Ishikawa (cell line): ENCODE data around the gene GMPPA.

Source experiments
- CEBPB ChIP-seq: IDR thresholded peaks from 2 replicates; pipeline ENCODE4 v1.6.1; 2012
- CREB1 ChIP-seq: IDR thresholded peaks from 2 replicates; pipeline ENCODE4 v1.6.1; 2012; ENCODE audit warnings: low read depth
- EGR1 ChIP-seq: IDR thresholded peaks from 2 replicates; pipeline ENCODE4 v1.6.1; 2012
- EP300 ChIP-seq: IDR thresholded peaks from 2 replicates; pipeline ENCODE4 v1.6.1; 2012; ENCODE audit warnings: borderline replicate concordance
- FOXM1 ChIP-seq: IDR thresholded peaks from 2 replicates; pipeline ENCODE4 v1.6.1; 2012; ENCODE audit warnings: low read depth, borderline replicate concordance
- MAX ChIP-seq: IDR thresholded peaks from 2 replicates; pipeline ENCODE4 v1.6.1; 2012
- NFIC ChIP-seq: IDR thresholded peaks from 2 replicates; pipeline ENCODE4 v1.6.1; 2012
- RAD21 ChIP-seq: IDR thresholded peaks from 2 replicates; pipeline ENCODE4 v1.6.1; 2012; ENCODE audit warnings: low read depth
- REST ChIP-seq: IDR thresholded peaks from 2 replicates; pipeline ENCODE4 v1.6.1; 2012; ENCODE audit warnings: low read depth, mild to moderate bottlenecking
- TAF1 ChIP-seq: IDR thresholded peaks from 2 replicates; pipeline ENCODE4 v1.6.1; 2012; ENCODE audit warnings: low read depth, mild to moderate bottlenecking
- TCF12 ChIP-seq: IDR thresholded peaks from 2 replicates; pipeline ENCODE4 v1.6.1; 2012; ENCODE audit warnings: low read depth
- TEAD4 ChIP-seq: IDR thresholded peaks from 2 replicates; pipeline ENCODE4 v1.6.1; 2012
- USF1 ChIP-seq: IDR thresholded peaks from 2 replicates; pipeline ENCODE4 v1.6.1; 2012
- YY1 ChIP-seq: IDR thresholded peaks from 2 replicates; pipeline ENCODE4 v1.6.1; 2012; ENCODE audit warnings: low read depth
- ZBTB7A ChIP-seq: IDR thresholded peaks from 2 replicates; pipeline ENCODE4 v1.6.1; 2012; ENCODE audit warnings: low read depth

GMPPA gene

GRCh38 chr2:219473511-219473910 lies 25.2 kb upstream of the GMPPA start:
- no peak for TF ChIP-seq MAX
- TF ChIP-seq RAD21, result no peak
- no peak for TF ChIP-seq NFIC
- TF ChIP-seq CREB1, result no peak
- TF ChIP-seq EGR1, result no peak
- TF ChIP-seq TAF1, result no peak
- no peak for TF ChIP-seq EP300
- TF ChIP-seq TCF12, result no peak
- no peak for TF ChIP-seq TEAD4
- TF ChIP-seq ZBTB7A, result no peak
- no peak for TF ChIP-seq REST
- TF ChIP-seq FOXM1, result no peak
- no peak for TF ChIP-seq CEBPB
- TF ChIP-seq USF1, result no peak

GRCh38 chr2:219474285-219475060 lies 24.2 kb upstream of the GMPPA start:
- TF ChIP-seq EP300, result no peak
- TF ChIP-seq TEAD4, result no peak
- TF ChIP-seq NFIC, result no peak
- no peak for TF ChIP-seq CREB1
- no peak for TF ChIP-seq ZBTB7A
- no peak for TF ChIP-seq TAF1
- TF ChIP-seq RAD21, result no peak
- no peak for TF ChIP-seq USF1
- TF ChIP-seq REST, result no peak

GRCh38 chr2:219475278-219475677 lies 23.4 kb upstream of the GMPPA start:
- TF ChIP-seq ZBTB7A, result no peak
- no peak for TF ChIP-seq CREB1
- TF ChIP-seq FOXM1, result no peak
- no peak for TF ChIP-seq TCF12
- TF ChIP-seq USF1, result no peak

- TF ChIP-seq YY1 (0 out of 2 replicates have a peak, but pooled peaks have one; percentile 11), RAD21 (peak; percentile 72), NFIC (no peak), FOXM1 (no peak), REST (no peak)
These were observed 22.7 kb upstream of the GMPPA start for GRCh38 chr2:219475697-219476651.
